K562 (cell line): ENCODE data around the gene ZPBP. TPM values are rescaled to one million over a fixed set of nuclear protein-coding genes. Genes with fewer than 3 reads are reported as not detected.

Experiments used
- ATAC-seq: fragments of 200-7000 bp; cut with Tn5 transposase; 3 replicates; pipeline ENCODE4 v1.9.1; 2020; ENCODE audit warnings: moderate library complexity
- BruUV-seq: library from RNA; stranded (reverse); fragments of 400-500 nt; replicated peaks from 2 replicates; lab custom pipeline; 2021; lab: Mats Ljungman, UMichigan
- CTCF ChIA-PET: fragments of 300-600 bp; formaldehyde crosslinking; extraction: SDS; loops from one replicate; lab custom pipeline; 2021; ENCODE audit warnings: low intra/inter-chr PET ratio; lab: Yijun Ruan, JAX
- POLR2A ChIA-PET: fragments of 300-600, 350-650 bp; sonication (Branson Sonifier 250); formaldehyde crosslinking; extraction: SDS; loops from one replicate; lab custom pipeline; 2021; ENCODE audit warnings: antibody characterized with exemption, inconsistent platforms; lab: Yijun Ruan, JAX
- DNase-seq, 4 experiments: peaks; one replicate each; pipeline versions ENCODE4 v3.0.0 to v3.0.0-alpha.2; 2011 to 2018; ENCODE audit warnings: low spot score in 3 of 4, mixed read lengths in 3 of 4; ENCODE audit errors: extremely low read depth in 1 of 4
- FAIRE-seq: peaks from 2 replicates; lab custom pipeline; 2011; peaks lifted over from hg19 to GRCh38; lab: Jason Lieb, UNC
- H2AFZ ChIP-seq: 2 replicates; pipeline ENCODE4 v1.6.0; 2011; ENCODE audit warnings: low read depth, low read length, control low read depth, inconsistent platforms
- H3K27ac ChIP-seq: fragments of 200-600 bp; 3 replicates; pipeline ENCODE4 v1.8.0; 2011; ENCODE audit warnings: low read depth, mild to moderate bottlenecking, control low read depth, inconsistent platforms, low read length, moderate library complexity, mixed read lengths; ENCODE audit errors: extremely low read depth
- H3K27me3 ChIP-seq, 2 experiments: fragments of 300-600 bp in 1 of 2; 2 replicates in 1 of 2; 3 replicates in 1 of 2; pipeline versions ENCODE4 v1.6.0 to v1.8.0; 2011; ENCODE audit warnings: inconsistent platforms in 2 of 2, low read length in 2 of 2, mild to moderate bottlenecking in 1 of 2, mixed read lengths in 1 of 2, moderate library complexity in 1 of 2; ENCODE audit not compliant: control insufficient read depth in 2 of 2, insufficient read depth in 2 of 2
- H3K36me3 ChIP-seq: fragments of 300-600 bp; 3 replicates; pipeline ENCODE4 v1.8.0; 2011; ENCODE audit warnings: mild to moderate bottlenecking, low read length, inconsistent platforms; ENCODE audit not compliant: control insufficient read depth, insufficient read depth
- H3K4me1 ChIP-seq, 2 experiments: fragments of 200-600 bp in 1 of 2; replicated peaks in 1 of 2; 2 replicates in 1 of 2; 3 replicates in 1 of 2; pipeline versions ENCODE4 v1.5.1 to v1.8.0; 2011; ENCODE audit warnings: inconsistent platforms in 2 of 2, low read length in 2 of 2, mild to moderate bottlenecking in 1 of 2, mixed read lengths in 1 of 2, moderate library complexity in 1 of 2; ENCODE audit not compliant: control insufficient read depth in 2 of 2, insufficient read depth in 2 of 2
- H3K4me2 ChIP-seq: 2 replicates; pipeline ENCODE4 v1.6.1; 2011; ENCODE audit warnings: low read length, control low read depth, inconsistent platforms, mixed read lengths; ENCODE audit not compliant: insufficient read depth
- H3K4me3 ChIP-seq: fragments of 200-600 bp; sonication (generic), shearing (Covaris generic); 2 replicates; pipeline ENCODE4 v1.5.1; 2016; ENCODE audit warnings: control low read depth, inconsistent platforms
- H3K79me2 ChIP-seq: fragments of 200-600 bp; 3 replicates; pipeline ENCODE4 v1.8.0; 2011; ENCODE audit warnings: low read length, inconsistent platforms; ENCODE audit not compliant: control insufficient read depth, insufficient read depth
- H3K9ac ChIP-seq, 2 experiments: 2 replicates each; pipeline versions ENCODE4 v1.6.0 to v1.6.1; 2011; ENCODE audit warnings: low read depth in 2 of 2, low read length in 2 of 2, control low read depth in 1 of 2, inconsistent platforms in 1 of 2, mild to moderate bottlenecking in 1 of 2, mixed read lengths in 1 of 2; ENCODE audit not compliant: insufficient read depth in 1 of 2
- H3K9me1 ChIP-seq: one replicate; pipeline ENCODE4 v1.6.0; 2011; ENCODE audit warnings: inconsistent platforms, mild to moderate bottlenecking, low read length, moderate library complexity; ENCODE audit not compliant: control insufficient read depth, insufficient read depth
- H3K9me3 ChIP-seq: replicated peaks from 2 replicates; pipeline ENCODE4 v1.5.1; 2011; ENCODE audit warnings: low read depth, low read length, inconsistent platforms; ENCODE audit not compliant: control insufficient read depth, insufficient read depth
- H4K20me1 ChIP-seq: replicated peaks from 2 replicates; pipeline ENCODE4 v1.6.1; 2011; ENCODE audit warnings: low read length, inconsistent platforms, mixed read lengths; ENCODE audit not compliant: control insufficient read depth, insufficient read depth
- NFYB ChIP-seq: IDR thresholded peaks from 2 replicates; pipeline ENCODE4 v1.6.1; 2011; ENCODE audit warnings: mild to moderate bottlenecking, moderate library complexity; ENCODE audit not compliant: insufficient read length; ENCODE audit errors: extremely low read depth
- SMAD3 ChIP-seq: fragments of 450-650 bp; formaldehyde crosslinking; conservative IDR thresholded peaks from 2 replicates; pipeline ENCODE4 v1.4.0; 2020; ENCODE audit warnings: mild to moderate bottlenecking
- TCFL5 ChIP-seq: fragments of 250-450 bp; sonication (Bioruptor Pico); conservative IDR thresholded peaks from 2 replicates; pipeline ENCODE4 v1.6.1; 2021; ENCODE audit warnings: mild to moderate bottlenecking, moderate library complexity, matching md5 sums
- ZNF3 ChIP-seq: fragments of 250-450 bp; sonication (Bioruptor Pico); IDR thresholded peaks from 2 replicates; pipeline ENCODE4 v1.5.0; 2021; ENCODE audit warnings: mild to moderate bottlenecking, moderate library complexity
- WGBS: fragments of 100-300 bp; shearing (Covaris generic); methylation state at CpG from one replicate; pipeline ENCODE4 v1.1.6; 2016; ENCODE audit warnings: low coverage, mixed read lengths; ENCODE audit not compliant: insufficient coverage; ENCODE audit errors: missing lambda C conversion rate; 5-methylcytosine and 5-hydroxymethylcytosine counted together
- in situ Hi-C: fragments of 300-500 bp; cut with MboI; formaldehyde crosslinking; loops from 4 replicates; pipeline ENCODE4 v1.15.0; 2018; ENCODE audit warnings: inconsistent platforms, mixed read lengths
- intact Hi-C: fragments of 100-400 bp; cut with micrococcal nuclease; formaldehyde crosslinking; loops from 2 replicates; pipeline ENCODE4 v1.14.2; 2022
- polyA plus RNA-seq, 8 experiments: library from polyadenylated mRNA; depleted of rRNA in 4 of 8; stranded (reverse) in 5 of 8; unstranded in 3 of 8; fragments of >200 nt; fragmentation: Nextera tagmentation in 2 of 8; fragmentation: Illumina TruSeq in 1 of 8; extraction: Ambion mirVana in 2 of 8; extraction: Trizol in 1 of 8; gene quantifications; 2 replicates each; pipeline versions ENCODE4 v1.2.1 to v1.2.3, GENCODE V29; 2011 to 2014; ENCODE audit warnings: inconsistent platforms in 1 of 8, missing spikeins in 1 of 8
- total RNA-seq, 7 experiments: library from RNA; depleted of rRNA in 6 of 7; stranded (reverse); fragments of >200 nt in 6 of 7; fragmentation: Illumina TruSeq in 2 of 7; extraction: Trizol in 2 of 7; gene quantifications; 2 replicates each; pipeline versions ENCODE4 v1.2.1 to v1.2.3, GENCODE V29; 2011 to 2021; ENCODE audit warnings: low replicate concordance in 1 of 7
- TF ChIP-seq, protein P1 (sequence below): sonication (generic); formaldehyde crosslinking; IDR thresholded peaks from 2 replicates; pipeline ENCODE4 v1.8.0; 2022; ENCODE audit warnings: mild to moderate bottlenecking, missing genetic modification reagents
- TF ChIP-seq, protein P2 (sequence below): fragments of 450-650 bp; IDR thresholded peaks from 2 replicates; pipeline ENCODE4 v1.6.1; 2016; ENCODE audit warnings: mild to moderate bottlenecking
- TF ChIP-seq, protein P3 (sequence below): fragments of 250-450 bp; sonication (Bioruptor Pico); IDR thresholded peaks from 2 replicates; pipeline ENCODE4 v1.8.0; 2021; ENCODE audit warnings: borderline replicate concordance, mild to moderate bottlenecking, moderate library complexity; ENCODE audit not compliant: poor library complexity, severe bottlenecking

ZPBP gene
- total and polyA plus RNA-seq, 9 of the 15 experiments (the other 6 are each of a cell fraction or from before 2014, with no cell fraction given) = not detected

DNA sequence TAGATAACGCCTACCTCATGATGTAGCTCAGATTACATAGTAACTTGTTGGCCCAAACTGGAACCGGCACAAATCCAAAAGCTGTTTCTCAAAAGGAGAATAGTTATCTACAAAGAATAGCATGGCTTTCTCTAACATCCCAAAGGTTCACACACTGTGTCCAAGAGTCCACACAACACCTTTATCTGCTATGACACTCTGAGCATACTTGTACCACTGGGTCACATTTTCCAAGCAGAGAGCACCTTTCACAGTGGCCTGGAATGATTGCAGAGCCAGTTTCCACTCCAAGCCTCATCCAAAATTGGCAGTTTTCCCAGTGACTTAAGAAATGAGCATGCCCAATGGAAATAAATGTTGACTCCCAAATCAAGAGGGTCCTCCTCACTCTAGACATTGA, 164.3 kb downstream of the ZPBP start (continued):
- no peak for TF ChIP-seq TCFL5 (CRISPR knock-in tag)
- TF ChIP-seq, all 486 proteins: peak for 0

DNA sequence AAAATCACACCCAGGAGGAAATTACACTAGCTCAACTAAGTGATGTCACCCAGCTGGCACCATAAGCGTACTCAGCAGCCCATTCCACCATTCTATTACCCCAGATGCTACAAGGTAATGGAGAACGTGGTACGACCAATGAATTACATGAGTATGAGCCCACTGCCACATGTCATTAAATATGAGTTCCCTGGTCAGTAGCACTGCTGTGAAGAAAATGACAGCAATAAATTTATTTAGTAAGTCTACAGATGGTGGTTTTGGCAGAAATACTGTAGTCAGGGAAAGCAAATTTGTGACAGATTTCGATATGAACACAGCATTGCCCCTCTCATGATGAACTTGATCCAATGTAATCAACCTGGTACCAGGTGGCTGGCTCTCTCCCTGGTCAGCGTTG, 165.4 kb downstream of the ZPBP start:
- H3K27ac ChIP-seq = no peak overlapping the region
- no peaks in the 10 kb centered on the region for H3K9me1 ChIP-seq
- in situ Hi-C loops (no loop called here), intact Hi-C loops (no loop called here)
- H3K9me3 ChIP-seq = peaks cover 2% of the 10 kb centered on the region; the same call in 1 of the 2 replicates
- no peaks in the 10 kb centered on the region for H3K79me2 ChIP-seq
- no peak overlapping the region for H2AFZ ChIP-seq
- no peak for ATAC-seq
- H3K9ac ChIP-seq = no peak overlapping the region
- ChIA-PET CTCF (no interaction called here), POLR2A (no interaction called here)
- no peak overlapping the region for H3K4me3 ChIP-seq
- BruUV-seq = no TSS peak
- no peak overlapping the region for H3K4me2 ChIP-seq
- TF ChIP-seq, protein P1, sequence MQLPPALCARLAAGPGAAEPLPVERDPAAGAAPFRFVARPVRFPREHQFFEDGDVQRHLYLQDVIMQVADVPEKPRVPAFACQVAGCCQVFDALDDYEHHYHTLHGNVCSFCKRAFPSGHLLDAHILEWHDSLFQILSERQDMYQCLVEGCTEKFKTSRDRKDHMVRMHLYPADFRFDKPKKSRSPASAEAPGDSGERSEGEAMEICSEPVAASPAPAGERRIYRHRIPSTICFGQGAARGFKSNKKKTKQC (CRISPR knock-in tag) = no peak
- TF ChIP-seq, all 486 proteins: peak for 0
- 0% methylated on average over 5 of the region's 5 CpGs for WGBS
- FAIRE-seq (no peak), DNase-seq (no peak)
- H3K27me3 ChIP-seq = no peaks in the 10 kb centered on the region
- no peaks in the 10 kb centered on the region for H4K20me1 ChIP-seq
- H3K36me3 ChIP-seq = no peaks in the 10 kb centered on the region
- H3K4me1 ChIP-seq = no peaks in the 10 kb centered on the region

DNA sequence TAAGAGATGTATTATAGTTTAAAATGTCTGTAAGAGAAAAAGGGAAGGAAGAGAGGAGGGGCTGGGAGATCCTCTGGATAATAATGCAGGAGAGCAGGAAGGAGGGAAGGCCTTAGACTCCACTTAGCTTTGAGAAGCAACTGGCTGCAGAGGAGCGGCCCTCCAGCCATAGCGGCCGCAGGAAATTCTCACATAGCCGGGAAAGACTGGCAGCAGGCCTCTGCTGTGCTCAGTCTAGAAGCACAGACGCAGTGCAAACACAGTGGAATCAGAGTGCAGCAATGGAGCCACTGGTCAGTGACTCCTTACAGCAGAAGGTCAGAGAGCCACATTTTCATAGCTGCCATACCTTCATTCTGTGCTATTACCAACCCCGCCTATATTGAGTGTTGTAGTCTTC, 166.3 kb downstream of the ZPBP start:
- ATAC-seq (no peak), FAIRE-seq (no peak), DNase-seq (no peak)
- Histone ChIP-seq H3K4me2 (no peak overlapping the region), H3K9me3 (peaks cover 2% of the 10 kb centered on the region; the same call in 1 of the 2 replicates), H3K27me3 (no peaks in the 10 kb centered on the region), H3K9me1 (no peaks in the 10 kb centered on the region), H3K27ac (no peak overlapping the region), H2AFZ (no peak overlapping the region), H3K79me2 (no peaks in the 10 kb centered on the region), H3K9ac (no peak overlapping the region), H4K20me1 (no peaks in the 10 kb centered on the region), H3K36me3 (no peaks in the 10 kb centered on the region), H3K4me3 (no peak overlapping the region), H3K4me1 (no peaks in the 10 kb centered on the region)
- intact Hi-C loops = no loop called here
- no TSS peak for BruUV-seq
- in situ Hi-C loops = no loop called here
- CTCF ChIA-PET = no interaction called here
- WGBS = 2% methylated on average over 6 of the region's 6 CpGs
- POLR2A ChIA-PET = no interaction called here
- TF ChIP-seq, protein P2, sequence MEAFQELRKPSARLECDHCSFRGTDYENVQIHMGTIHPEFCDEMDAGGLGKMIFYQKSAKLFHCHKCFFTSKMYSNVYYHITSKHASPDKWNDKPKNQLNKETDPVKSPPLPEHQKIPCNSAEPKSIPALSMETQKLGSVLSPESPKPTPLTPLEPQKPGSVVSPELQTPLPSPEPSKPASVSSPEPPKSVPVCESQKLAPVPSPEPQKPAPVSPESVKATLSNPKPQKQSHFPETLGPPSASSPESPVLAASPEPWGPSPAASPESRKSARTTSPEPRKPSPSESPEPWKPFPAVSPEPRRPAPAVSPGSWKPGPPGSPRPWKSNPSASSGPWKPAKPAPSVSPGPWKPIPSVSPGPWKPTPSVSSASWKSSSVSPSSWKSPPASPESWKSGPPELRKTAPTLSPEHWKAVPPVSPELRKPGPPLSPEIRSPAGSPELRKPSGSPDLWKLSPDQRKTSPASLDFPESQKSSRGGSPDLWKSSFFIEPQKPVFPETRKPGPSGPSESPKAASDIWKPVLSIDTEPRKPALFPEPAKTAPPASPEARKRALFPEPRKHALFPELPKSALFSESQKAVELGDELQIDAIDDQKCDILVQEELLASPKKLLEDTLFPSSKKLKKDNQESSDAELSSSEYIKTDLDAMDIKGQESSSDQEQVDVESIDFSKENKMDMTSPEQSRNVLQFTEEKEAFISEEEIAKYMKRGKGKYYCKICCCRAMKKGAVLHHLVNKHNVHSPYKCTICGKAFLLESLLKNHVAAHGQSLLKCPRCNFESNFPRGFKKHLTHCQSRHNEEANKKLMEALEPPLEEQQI = no peak
- TF ChIP-seq NFYB (no peak), SMAD3 (CRISPR knock-in tag) (no peak), ZNF3 (CRISPR knock-in tag) (no peak)
- TF ChIP-seq, protein P3, sequence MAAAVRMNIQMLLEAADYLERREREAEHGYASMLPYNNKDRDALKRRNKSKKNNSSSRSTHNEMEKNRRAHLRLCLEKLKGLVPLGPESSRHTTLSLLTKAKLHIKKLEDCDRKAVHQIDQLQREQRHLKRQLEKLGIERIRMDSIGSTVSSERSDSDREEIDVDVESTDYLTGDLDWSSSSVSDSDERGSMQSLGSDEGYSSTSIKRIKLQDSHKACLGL (CRISPR knock-in tag) = no peak
